Lung (tissue), 12 donors: ENCODE results near the gene DISC1. TPM values are rescaled to one million over a fixed set of nuclear protein-coding genes. Genes with fewer than 3 reads are reported as not detected.

Source experiments
- ATAC-seq: fragments of 200-7000 bp; cut with Tn5 transposase; one replicate; pipeline ENCODE4 v1.9.1; 2020; ENCODE audit warnings: moderate number of reproducible peaks; ENCODE audit not compliant: insufficient read depth, low FRiP score
- DNase-seq, 3 donors: peaks; one replicate each; pipeline ENCODE4 v3.0.0-alpha.2; 2013 to 2017
- H3K27ac ChIP-seq, 2 donors: one replicate each; pipeline ENCODE4 v1.5.1; 2013; ENCODE audit warnings: mild to moderate bottlenecking in 2 of 2, moderate library complexity in 2 of 2, control low read depth in 1 of 2, inconsistent platforms in 1 of 2, low read depth in 1 of 2, low read length in 1 of 2
- H3K27me3 ChIP-seq, 3 donors: one replicate each; pipeline ENCODE4 v1.5.1; 2013; ENCODE audit warnings: low read length in 2 of 3; ENCODE audit not compliant: control insufficient read depth in 3 of 3, insufficient read depth in 3 of 3
- H3K36me3 ChIP-seq, 4 donors: one replicate each; pipeline ENCODE4 v1.5.1; 2013; ENCODE audit warnings: low read length in 4 of 4, mild to moderate bottlenecking in 1 of 4, moderate library complexity in 1 of 4; ENCODE audit not compliant: control insufficient read depth in 4 of 4, insufficient read depth in 4 of 4
- H3K4me1 ChIP-seq, 5 donors: one replicate each; pipeline ENCODE4 v1.5.1; 2013; ENCODE audit warnings: low read length in 5 of 5, mild to moderate bottlenecking in 2 of 5, moderate library complexity in 1 of 5; ENCODE audit not compliant: control insufficient read depth in 5 of 5, insufficient read depth in 5 of 5
- H3K4me3 ChIP-seq: one replicate; pipeline ENCODE4 v1.5.1; 2013; ENCODE audit warnings: mild to moderate bottlenecking, control low read depth, moderate library complexity
- H3K9ac ChIP-seq, 2 donors: one replicate each; pipeline ENCODE4 v1.5.1; 2013; ENCODE audit warnings: low read length in 2 of 2, control low read depth in 1 of 2; ENCODE audit not compliant: insufficient read depth in 1 of 2
- H3K9me3 ChIP-seq, 4 donors: one replicate each; pipeline ENCODE4 v1.5.1; 2013; ENCODE audit warnings: low read length in 3 of 4, mild to moderate bottlenecking in 1 of 4, moderate library complexity in 1 of 4; ENCODE audit not compliant: control insufficient read depth in 4 of 4, insufficient read depth in 3 of 4
- WGBS, 2 donors: extraction: QIAGEN DNeasy Blood & Tissue Kit; methylation state at CpG; one replicate each; pipeline ENCODE4 v1.1.7; 2013; 5-methylcytosine and 5-hydroxymethylcytosine counted together
- polyA plus RNA-seq, 2 donors: library from polyadenylated mRNA; stranded (reverse); fragments of 200-250 nt; gene quantifications; one replicate each; pipeline ENCODE4 v1.2.1, GENCODE V29; 2013
- total RNA-seq, 2 donors: library from RNA; depleted of rRNA in 1 of 2; stranded (reverse); fragments of >200 nt in 1 of 2; gene quantifications; one replicate each; pipeline ENCODE4 v1.2.1, GENCODE V29; 2014 to 2021
- TF ChIP-seq, protein P1 (sequence below): IDR thresholded peaks from 2 replicates; pipeline ENCODE4 v1.5.1; 2012; ENCODE audit warnings: mild to moderate bottlenecking; ENCODE audit errors: control extremely low read depth, extremely low read depth
- donor health status: control.
- donor health status: control.
- donor health status: Bipolar disorder and iron deficiency.
- donor health status: healthy.
- donor health status: DM: yes; HTN: yes; CAD: no.

Gene DISC1
- total and polyA plus RNA-seq, 4 donors: 0.98 to 32.9 (median 6.1) TPM

DNA sequence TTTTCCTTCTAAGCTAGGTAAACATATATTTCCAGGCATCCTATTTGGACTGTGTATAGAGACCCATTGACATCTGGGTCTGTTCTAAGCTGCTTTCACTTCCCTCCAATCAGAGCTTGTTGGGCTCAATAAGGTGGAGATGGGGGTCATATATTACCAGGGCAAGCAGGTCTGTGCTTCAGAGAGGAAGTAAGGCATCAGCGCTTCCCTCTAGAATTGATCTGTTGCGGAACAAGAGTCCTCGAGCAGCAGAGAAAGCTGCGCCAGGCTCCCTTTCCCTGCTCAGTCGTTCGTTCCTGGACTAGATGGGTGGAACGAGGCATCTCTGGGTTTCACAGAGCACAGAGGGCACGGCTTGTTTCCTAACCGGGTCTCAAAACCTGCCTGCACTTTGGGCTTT, 63.5 kb downstream of the DISC1 start:
- TF ChIP-seq, protein P1, sequence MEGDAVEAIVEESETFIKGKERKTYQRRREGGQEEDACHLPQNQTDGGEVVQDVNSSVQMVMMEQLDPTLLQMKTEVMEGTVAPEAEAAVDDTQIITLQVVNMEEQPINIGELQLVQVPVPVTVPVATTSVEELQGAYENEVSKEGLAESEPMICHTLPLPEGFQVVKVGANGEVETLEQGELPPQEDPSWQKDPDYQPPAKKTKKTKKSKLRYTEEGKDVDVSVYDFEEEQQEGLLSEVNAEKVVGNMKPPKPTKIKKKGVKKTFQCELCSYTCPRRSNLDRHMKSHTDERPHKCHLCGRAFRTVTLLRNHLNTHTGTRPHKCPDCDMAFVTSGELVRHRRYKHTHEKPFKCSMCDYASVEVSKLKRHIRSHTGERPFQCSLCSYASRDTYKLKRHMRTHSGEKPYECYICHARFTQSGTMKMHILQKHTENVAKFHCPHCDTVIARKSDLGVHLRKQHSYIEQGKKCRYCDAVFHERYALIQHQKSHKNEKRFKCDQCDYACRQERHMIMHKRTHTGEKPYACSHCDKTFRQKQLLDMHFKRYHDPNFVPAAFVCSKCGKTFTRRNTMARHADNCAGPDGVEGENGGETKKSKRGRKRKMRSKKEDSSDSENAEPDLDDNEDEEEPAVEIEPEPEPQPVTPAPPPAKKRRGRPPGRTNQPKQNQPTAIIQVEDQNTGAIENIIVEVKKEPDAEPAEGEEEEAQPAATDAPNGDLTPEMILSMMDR: no peak
- H3K4me3 ChIP-seq: no peak overlapping the region
- 37 to 43% methylated on average over 9 of the region's 9 CpGs for WGBS, 2 donors
- H3K36me3 ChIP-seq: peaks cover 0 to 4% (median 0%) of the 10 kb centered on the region in 4 donors
- H3K9ac ChIP-seq: no peak overlapping the region
- H3K4me1 ChIP-seq: peaks cover 0 to 26% (median 17%) of the 10 kb centered on the region in 5 donors
- no peaks in the 10 kb centered on the region for H3K27me3 ChIP-seq
- ATAC-seq (no peak), DNase-seq (no peak)
- H3K9me3 ChIP-seq: peaks cover 0 to 7% (median 0%) of the 10 kb centered on the region in 4 donors
- no peak overlapping the region for H3K27ac ChIP-seq

DNA sequence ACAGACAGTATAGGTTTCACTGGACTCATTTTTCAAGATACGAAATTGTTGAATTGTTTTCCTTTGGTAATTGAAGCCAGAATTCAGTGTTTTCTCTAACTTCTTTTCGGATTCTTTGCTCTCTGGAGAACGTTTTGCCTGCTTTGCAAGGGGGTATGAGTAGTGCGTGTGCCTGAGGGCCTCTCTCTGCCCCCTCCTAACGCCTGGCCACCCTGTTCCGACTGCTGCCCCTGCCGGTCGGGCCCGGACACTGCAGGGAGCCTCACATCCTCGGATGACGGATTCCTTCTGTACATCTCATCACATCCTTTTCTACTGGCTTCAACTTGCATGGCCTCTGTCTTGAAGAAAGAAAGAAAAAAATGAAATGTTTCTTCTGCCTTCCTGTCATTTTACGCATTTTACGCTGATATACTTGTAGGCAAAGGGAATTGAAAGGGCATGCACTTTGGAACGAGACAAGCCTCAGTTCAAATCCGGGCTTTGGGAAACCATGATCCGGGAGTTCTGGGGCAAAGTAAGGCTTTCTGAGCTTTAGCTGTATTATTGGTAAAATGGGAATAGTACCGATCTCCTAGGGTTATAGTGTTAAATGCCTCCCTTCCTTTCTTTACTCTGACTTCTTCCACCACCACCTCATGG, 65.1 kb downstream of the DISC1 start:
- Histone ChIP-seq H3K36me3 (peaks cover 0 to 6% (median 2%) of the 10 kb centered on the region in 4 donors), H3K9me3 (no peaks in the 10 kb centered on the region), H3K9ac (no peak overlapping the region), H3K27me3 (no peaks in the 10 kb centered on the region), H3K4me3 (no peak overlapping the region), H3K27ac (no peak overlapping the region), H3K4me1 (peaks cover 0 to 41% (median 23%) of the 10 kb centered on the region in 5 donors)
- TF ChIP-seq, protein P1: no peak
- 77 to 84% methylated on average over 17 of the region's 17 CpGs for WGBS, 2 donors
- no peak for ATAC-seq
- DNase-seq: peak; percentile 43 to 50 (median 47)

DNA sequence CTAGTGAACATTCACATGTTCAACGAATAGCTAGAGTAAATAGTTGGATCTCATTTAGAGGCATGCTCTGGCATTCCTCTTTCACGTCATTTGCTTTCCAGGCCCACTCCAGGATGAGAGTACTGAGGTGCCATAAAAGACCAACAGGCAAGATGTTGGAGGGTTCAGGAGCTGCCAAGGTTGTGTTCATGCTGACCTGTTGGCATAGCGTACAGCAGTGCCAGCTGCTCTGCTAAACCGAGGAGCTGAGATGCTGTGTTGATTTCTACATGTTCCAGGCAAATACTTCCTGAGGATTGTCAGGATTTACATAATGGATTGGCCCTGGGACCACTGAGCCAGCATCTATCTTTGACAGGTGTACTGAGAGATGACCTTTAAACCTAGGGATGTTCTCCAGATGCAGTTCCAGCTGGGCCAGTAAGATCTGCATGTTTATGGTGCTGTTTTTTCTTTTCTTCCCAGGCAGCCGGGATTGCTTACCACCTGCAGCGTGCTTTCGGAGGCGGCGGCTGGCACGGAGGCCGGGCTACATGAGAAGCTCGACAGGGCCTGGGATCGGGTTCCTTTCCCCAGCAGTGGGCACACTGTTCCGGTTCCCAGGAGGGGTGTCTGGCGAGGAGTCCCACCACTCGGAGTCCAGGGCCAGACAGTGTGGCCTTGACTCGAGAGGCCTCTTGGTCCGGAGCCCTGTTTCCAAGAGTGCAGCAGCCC, 66.9 kb downstream of the DISC1 start:
- no peak overlapping the region for H3K9ac ChIP-seq
- DNase-seq (no peak), ATAC-seq (no peak)
- no peaks in the 10 kb centered on the region for H3K9me3 ChIP-seq
- TF ChIP-seq, protein P1: no peak
- no peaks in the 10 kb centered on the region for H3K27me3 ChIP-seq
- H3K27ac ChIP-seq: no peak overlapping the region
- H3K36me3 ChIP-seq: peaks cover 0 to 6% (median 2%) of the 10 kb centered on the region in 4 donors
- peaks cover 0 to 41% (median 23%) of the 10 kb centered on the region in 5 donors for H3K4me1 ChIP-seq
- 85 to 92% methylated on average over 18 of the region's 18 CpGs for WGBS, 2 donors
- H3K4me3 ChIP-seq: no peak overlapping the region
